Natural killer cell (primary cell): ENCODE data around the gene CACNB2. TPM values are rescaled to one million over a fixed set of nuclear protein-coding genes. Genes with fewer than 3 reads are reported as not detected.

Source experiments
- ATAC-seq, 3 donors: fragments of 150-1000 bp in 2 of 3; fragments of 200-7000 bp in 1 of 3; cut with Tn5 transposase; 1 replicate in 1 of 3; 2 replicates in 2 of 3; pipeline ENCODE4 v1.10.0; 2021; ENCODE audit warnings: mild to moderate bottlenecking in 2 of 3, moderate library complexity in 2 of 3
- DNase-seq, 2 donors: peaks; one replicate each; pipeline versions ENCODE4 v3.0.0 to v3.0.0-alpha.2; 2013 to 2021; ENCODE audit warnings: mixed read lengths in 1 of 2
- H3K27ac ChIP-seq: one replicate; pipeline ENCODE4 v1.5.1; 2013; ENCODE audit warnings: mild to moderate bottlenecking, low read length
- H3K27me3 ChIP-seq: one replicate; pipeline ENCODE4 v1.6.1; 2013; ENCODE audit warnings: low read length; ENCODE audit not compliant: control insufficient read depth, insufficient read depth
- H3K36me3 ChIP-seq: one replicate; pipeline ENCODE4 v1.6.1; 2013; ENCODE audit warnings: low read length; ENCODE audit not compliant: control insufficient read depth, insufficient read depth
- H3K4me1 ChIP-seq: one replicate; pipeline ENCODE4 v1.6.1; 2013; ENCODE audit warnings: low read length; ENCODE audit not compliant: control insufficient read depth, insufficient read depth
- H3K4me3 ChIP-seq: one replicate; pipeline ENCODE4 v1.5.1; 2013; ENCODE audit warnings: low read length
- H3K9me3 ChIP-seq: one replicate; pipeline ENCODE4 v1.6.1; 2013; ENCODE audit warnings: low read length; ENCODE audit not compliant: control insufficient read depth, insufficient read depth
- H3K27ac Mint-ChIP-seq, 2 donors: one replicate each; pipeline ENCODE4 v1.8.0; 2022; ENCODE audit warnings: mild to moderate bottlenecking in 2 of 2, mixed read lengths in 2 of 2, moderate library complexity in 1 of 2
- H3K27me3 Mint-ChIP-seq, 2 donors: one replicate each; pipeline ENCODE4 v1.8.0; 2022; ENCODE audit warnings: low read depth in 2 of 2, mixed read lengths in 2 of 2
- H3K36me3 Mint-ChIP-seq: one replicate; pipeline ENCODE4 v1.8.0; 2022; ENCODE audit warnings: mixed read lengths
- H3K4me1 Mint-ChIP-seq, 2 donors: one replicate each; pipeline ENCODE4 v1.8.0; 2022; ENCODE audit warnings: mixed read lengths in 2 of 2
- H3K4me3 Mint-ChIP-seq: one replicate; pipeline ENCODE4 v1.8.0; 2022; ENCODE audit warnings: mild to moderate bottlenecking, moderate library complexity, mixed read lengths
- H3K9me3 Mint-ChIP-seq, 2 donors: one replicate each; pipeline ENCODE4 v1.8.0; 2022; ENCODE audit warnings: mixed read lengths in 2 of 2
- CTCF ChIP-seq: fragments of 200-600 bp; IDR thresholded peaks from one replicate; pipeline ENCODE4 v1.8.0; 2022; ENCODE audit warnings: antibody characterized with exemption
- WGBS: methylation state at CpG from one replicate; pipeline ENCODE4 v1.1.7; 2013; ENCODE audit warnings: missing lambda C conversion rate; ENCODE audit not compliant: insufficient coverage; 5-methylcytosine and 5-hydroxymethylcytosine counted together
- intact Hi-C: fragments of 100-400 bp; cut with micrococcal nuclease; formaldehyde crosslinking; loops from one replicate; pipeline ENCODE4 v1.14.2; 2022
- total RNA-seq, 4 donors: library from RNA; stranded (reverse); fragments of 120-200 nt in 1 of 4; gene quantifications; one replicate each; pipeline versions ENCODE4 v1.2.3 to v1.2.4, GENCODE V29; 2013 to 2022

The CACNB2 gene
- total RNA-seq, 3 donors from 2014 or later (not counting 1 experiment from before 2014, with no cell fraction given), result not detected

DNA sequence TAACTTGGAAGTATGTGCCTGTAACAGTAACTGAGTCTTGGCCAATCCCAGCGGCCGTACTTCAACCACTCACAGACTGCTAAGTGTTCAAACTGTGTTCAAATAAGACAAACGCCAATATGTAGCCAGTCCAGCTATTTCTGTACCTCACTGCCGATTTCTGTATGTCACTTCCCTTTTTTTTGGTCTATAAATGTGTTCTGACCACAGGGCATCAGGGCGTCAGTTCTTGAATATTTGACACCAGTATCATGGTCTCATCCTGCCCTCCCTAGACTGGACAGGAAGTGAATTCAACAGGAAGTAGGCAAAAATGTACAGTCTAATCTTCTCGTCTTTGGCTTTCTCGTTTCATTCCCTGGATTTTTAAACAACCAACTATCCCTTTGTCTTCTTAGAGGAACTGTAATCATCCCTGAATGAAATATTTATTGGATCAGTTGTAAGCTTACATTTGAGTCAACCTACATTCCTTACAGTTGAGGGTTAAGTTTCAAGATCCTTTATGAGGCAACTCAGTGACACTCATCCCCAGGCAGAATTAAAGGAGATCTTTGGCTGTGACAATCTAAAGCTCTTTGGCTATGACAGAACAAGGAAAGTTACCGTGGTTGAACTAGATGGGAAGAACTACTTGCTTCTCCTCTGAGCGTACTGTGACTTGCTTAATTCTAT lies 278.5 kb downstream of the CACNB2 start:
- H3K27ac ChIP-seq, result no peak overlapping the region

DNA sequence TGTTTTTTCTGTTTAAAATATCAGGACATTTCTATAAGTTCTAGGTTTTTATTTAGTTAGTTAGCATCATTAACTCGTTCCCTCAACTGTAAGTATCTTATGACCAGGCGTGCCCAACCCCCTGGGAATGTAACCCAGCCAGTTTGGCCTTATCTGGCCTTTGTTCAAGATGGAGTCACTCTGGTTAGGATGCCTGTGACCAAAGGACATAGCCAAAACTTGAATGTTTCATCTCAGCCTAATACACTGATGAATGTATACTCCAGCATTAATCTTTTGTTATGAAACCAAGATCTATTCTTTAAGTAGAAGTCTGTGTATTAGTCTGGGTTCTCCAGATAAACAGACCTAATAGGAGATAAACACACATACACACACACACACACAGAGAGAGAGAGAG lies 279.7 kb downstream of the CACNB2 start:
- H3K4me3 Mint-ChIP-seq, result no peak overlapping the region
- no peaks in the 10 kb centered on the region for H3K4me1 Mint-ChIP-seq
- H3K9me3 ChIP-seq, result no peaks in the 10 kb centered on the region
- H3K36me3 Mint-ChIP-seq, result no peaks in the 10 kb centered on the region
- no peak overlapping the region for H3K27ac ChIP-seq
- intact Hi-C loops, result no loop called here
- H3K9me3 Mint-ChIP-seq, result peaks cover 3 to 7% of the 10 kb centered on the region in 2 donors
- TF ChIP-seq CTCF, result no peak
- no peaks in the 10 kb centered on the region for H3K27me3 ChIP-seq
- no peaks in the 10 kb centered on the region for H3K4me1 ChIP-seq
- no peaks in the 10 kb centered on the region for H3K36me3 ChIP-seq
- H3K27ac Mint-ChIP-seq, result no peak overlapping the region
- DNase-seq (no peak), ATAC-seq (no peak)
- no peak overlapping the region for H3K4me3 ChIP-seq
- peaks cover 0 to 2% of the 10 kb centered on the region in 2 donors for H3K27me3 Mint-ChIP-seq
- 74% methylated on average over 2 of the region's 2 CpGs for WGBS

More for the DNA sequence above, 278.5 kb downstream of the CACNB2 start:
- no peak for DNase-seq
- Mint-ChIP-seq H3K4me1 (no peaks in the 10 kb centered on the region), H3K27ac (no peak overlapping the region), H3K36me3 (no peaks in the 10 kb centered on the region), H3K4me3 (no peak overlapping the region), H3K9me3 (peaks cover 3 to 7% of the 10 kb centered on the region in 2 donors), H3K27me3 (peaks cover 0 to 2% of the 10 kb centered on the region in 2 donors)
- no peak for ATAC-seq
- 58% methylated on average over 7 of the region's 9 CpGs for WGBS
- no peak for TF ChIP-seq CTCF
- Histone ChIP-seq H3K4me1 (no peaks in the 10 kb centered on the region), H3K36me3 (no peaks in the 10 kb centered on the region), H3K9me3 (no peaks in the 10 kb centered on the region), H3K27me3 (no peaks in the 10 kb centered on the region), H3K4me3 (no peak overlapping the region)
- intact Hi-C loops, result no loop called here

GRCh38 chr10:18421726-18422293 lies 281.6 kb downstream of the CACNB2 start:
- H3K36me3 Mint-ChIP-seq, result no peaks in the 10 kb centered on the region
- no peaks in the 10 kb centered on the region for H3K4me1 Mint-ChIP-seq
- H3K27me3 Mint-ChIP-seq, result peaks cover 0 to 2% of the 10 kb centered on the region in 2 donors
- WGBS, result 89% methylated on average over 6 of the region's 7 CpGs
- H3K9me3 ChIP-seq, result no peaks in the 10 kb centered on the region
- intact Hi-C loops, result no loop called here
- no peak for TF ChIP-seq CTCF
- H3K36me3 ChIP-seq, result no peaks in the 10 kb centered on the region
- DNase-seq (no peak), ATAC-seq (no peak)
- H3K27ac Mint-ChIP-seq, result no peak overlapping the region
- no peaks in the 10 kb centered on the region for H3K4me1 ChIP-seq
- no peak overlapping the region for H3K4me3 Mint-ChIP-seq
- no peaks in the 10 kb centered on the region for H3K27me3 ChIP-seq
- peaks cover 0 to 4% of the 10 kb centered on the region in 2 donors for H3K9me3 Mint-ChIP-seq
- H3K4me3 ChIP-seq, result no peak overlapping the region
- H3K27ac ChIP-seq, result no peak overlapping the region
